AG09309 (cell line): Measurements from ENCODE around the gene GNG14.
"Not testable (repeated sequence)": the region's sequence is repeated elsewhere in the genome, so short reads cannot be mapped to it uniquely, and the experiment has no call there.

Source experiments
- DNase-seq: peaks from one replicate; pipeline ENCODE4 v3.0.0-alpha.2; 2010; ENCODE audit warnings: low read depth
- H3K4me3 ChIP-seq: 2 replicates; pipeline ENCODE4 v1.5.1; 2011; ENCODE audit warnings: mild to moderate bottlenecking, low read depth, low read length, moderate library complexity; ENCODE audit not compliant: control insufficient read depth
- CTCF ChIP-seq: IDR thresholded peaks from 2 replicates; pipeline ENCODE4 v1.5.1; 2011; ENCODE audit warnings: mild to moderate bottlenecking, low read depth, low read length, inconsistent platforms; ENCODE audit not compliant: insufficient read depth, control insufficient read depth; ENCODE audit errors: missing control alignments

Gene GNG14

GRCh38 chr19:12703046-12703445, 15.2 kb downstream of the GNG14 start:
- no peak for TF ChIP-seq CTCF
- no peak for DNase-seq
- no peak overlapping the region for H3K4me3 ChIP-seq

GRCh38 chr19:12705169-12705568, 17.4 kb downstream of the GNG14 start:
- no peak for TF ChIP-seq CTCF

GRCh38 chr19:12705654-12706331, 18.0 kb downstream of the GNG14 start:
- no peak overlapping the region for H3K4me3 ChIP-seq
- DNase-seq = no peak
- no peak for TF ChIP-seq CTCF

More at GRCh38 chr19:12705169-12705568, 17.4 kb downstream of the GNG14 start:
- no peak overlapping the region for H3K4me3 ChIP-seq
- DNase-seq = no peak

- TF ChIP-seq CTCF = no peak
- no peak overlapping the region for H3K4me3 ChIP-seq
- DNase-seq = no peak
Measured at GRCh38 chr19:12706332-12706718, 18.5 kb downstream of the GNG14 start.

GRCh38 chr19:12708641-12709040, 20.8 kb downstream of the GNG14 start:
- H3K4me3 ChIP-seq = no peak overlapping the region
- TF ChIP-seq CTCF = no peak
- DNase-seq = no peak

- DNase-seq = no peak
- TF ChIP-seq CTCF = no peak
- no peak overlapping the region for H3K4me3 ChIP-seq
Measured at GRCh38 chr19:12711187-12711586, 23.4 kb downstream of the GNG14 start.

- not testable (repeated sequence) for H3K4me3 ChIP-seq, DNase-seq
Measured at GRCh38 chr19:12712077-12712476, 24.3 kb downstream of the GNG14 start.

- not testable (repeated sequence) for H3K4me3 ChIP-seq, DNase-seq
Measured at GRCh38 chr19:12713304-12713703, 25.5 kb downstream of the GNG14 start.
